HCT116 (cell line): ENCODE measurements around the gene LINGO3. TPM values are rescaled to one million over a fixed set of nuclear protein-coding genes. Genes with fewer than 3 reads are reported as not detected.

Experiments
- ATAC-seq: fragments of 200-7000 bp; cut with Tn5 transposase; 2 replicates; pipeline ENCODE4 v1.9.1; 2020; ENCODE audit warnings: mild to moderate bottlenecking, moderate library complexity
- BruUV-seq: library from RNA; stranded (reverse); fragments of 400-500 nt; replicated peaks from 2 replicates; lab custom pipeline; 2021; lab: Mats Ljungman, UMichigan
- CTCF ChIA-PET: fragments of 300-600 bp; sonication (Branson Sonifier 250); formaldehyde crosslinking; loops from one replicate; lab custom pipeline; 2021; ENCODE audit warnings: antibody characterized with exemption; lab: Charles Lee
- POLR2A ChIA-PET: fragments of 300-600, 350-600 bp; sonication (Branson Sonifier 250); formaldehyde crosslinking; loops from one replicate; lab custom pipeline; 2021; ENCODE audit warnings: antibody characterized with exemption; lab: Charles Lee
- RAD21 ChIA-PET, 2 experiments: fragments of 300-600 bp; sonication (Branson Sonifier 250); formaldehyde crosslinking; loops; one replicate each; lab custom pipeline; 2023; ENCODE audit warnings: low total read pairs in 2 of 2; ENCODE audit not compliant: uncharacterized antibody in 2 of 2, unreplicated experiment in 2 of 2, low non-redundant PET in 1 of 2; lab: Charles Lee
- DNase-seq: peaks from one replicate; pipeline ENCODE4 v3.0.0-alpha.2; 2010; ENCODE audit warnings: low read depth, low spot score
- H2AFZ ChIP-seq: fragments of 200-600 bp; shearing (Covaris generic), sonication (generic); 2 replicates; pipeline ENCODE4 v1.6.1; 2017; ENCODE audit warnings: low read depth, mixed run types, mixed read lengths, antibody characterized with exemption, low read length; ENCODE audit not compliant: poor library complexity, severe bottlenecking
- H3K27ac ChIP-seq: 2 replicates; pipeline ENCODE4 v1.5.1; 2012; ENCODE audit warnings: low read depth, low read length
- H3K27me3 ChIP-seq: fragments of 200-600 bp; sonication (generic); 2 replicates; pipeline ENCODE4 v1.6.1; 2016; ENCODE audit warnings: mixed run types, low read length, mixed read lengths; ENCODE audit not compliant: insufficient read depth
- H3K36me3 ChIP-seq, 2 experiments: fragments of 200-500 bp in 1 of 2; fragments of 200-600 bp in 1 of 2; sonication (Bioruptor generic) in 1 of 2; sonication (generic) in 1 of 2; 2 replicates each; pipeline versions ENCODE4 v1.5.1 to v1.6.1; 2014 to 2016; ENCODE audit warnings: low read length in 2 of 2, inconsistent platforms in 1 of 2, mixed read lengths in 1 of 2, mixed run types in 1 of 2; ENCODE audit not compliant: insufficient read depth in 2 of 2, control insufficient read depth in 1 of 2
- H3K4me1 ChIP-seq, 2 experiments: fragments of 200-600 bp in 1 of 2; sonication (generic) in 1 of 2; 2 replicates each; pipeline versions ENCODE4 v1.5.1 to v1.6.1; 2012 to 2017; ENCODE audit warnings: low read length in 2 of 2, inconsistent platforms in 1 of 2, mild to moderate bottlenecking in 1 of 2, mixed read lengths in 1 of 2, mixed run types in 1 of 2, moderate library complexity in 1 of 2; ENCODE audit not compliant: insufficient read depth in 2 of 2, control insufficient read depth in 1 of 2
- H3K4me2 ChIP-seq: fragments of 200-600 bp; sonication (generic); 2 replicates; pipeline ENCODE4 v1.6.1; 2017; ENCODE audit warnings: mixed run types, low read length, mixed read lengths
- H3K4me3 ChIP-seq, 2 experiments: fragments of 200-600 bp in 1 of 2; sonication (generic) in 1 of 2; replicated peaks in 1 of 2; 2 replicates each; pipeline ENCODE4 v1.5.1; 2011 to 2016; ENCODE audit warnings: low read length in 2 of 2, control low read depth in 1 of 2, low read depth in 1 of 2, mild to moderate bottlenecking in 1 of 2, mixed read lengths in 1 of 2, mixed run types in 1 of 2
- H3K79me2 ChIP-seq: fragments of 200-600 bp; sonication (generic); 2 replicates; pipeline ENCODE4 v1.6.1; 2017; ENCODE audit warnings: mild to moderate bottlenecking, mixed run types, low read length, moderate library complexity, mixed read lengths; ENCODE audit not compliant: insufficient read depth
- H3K9ac ChIP-seq: fragments of 200-600 bp; sonication (generic); 2 replicates; pipeline ENCODE4 v1.6.1; 2016; ENCODE audit warnings: low read length, mixed read lengths
- H3K9me2 ChIP-seq: fragments of 200-600 bp; sonication (generic), shearing (Covaris generic); 2 replicates; pipeline ENCODE4 v1.6.1; 2017; ENCODE audit warnings: mixed run types, mild to moderate bottlenecking, moderate library complexity; ENCODE audit not compliant: insufficient read depth
- H3K9me3 ChIP-seq, 2 experiments: fragments of 200-500 bp in 1 of 2; fragments of 200-600 bp in 1 of 2; sonication (Bioruptor generic) in 1 of 2; sonication (generic) in 1 of 2; 2 replicates each; pipeline ENCODE4 v1.6.1; 2014 to 2017; ENCODE audit warnings: low read length in 2 of 2, mixed read lengths in 2 of 2, inconsistent platforms in 1 of 2, low read depth in 1 of 2, mild to moderate bottlenecking in 1 of 2, mixed run types in 1 of 2, moderate library complexity in 1 of 2; ENCODE audit not compliant: control insufficient read depth in 1 of 2, insufficient read depth in 1 of 2
- H4K20me1 ChIP-seq: fragments of 200-600 bp; sonication (generic), shearing (Covaris generic); 2 replicates; pipeline ENCODE4 v1.6.1; 2017; ENCODE audit warnings: mixed run types, mild to moderate bottlenecking, moderate library complexity; ENCODE audit not compliant: insufficient read depth
- ELF1 ChIP-seq: IDR thresholded peaks from 2 replicates; pipeline ENCODE4 v1.6.1; 2012; ENCODE audit warnings: low read depth, borderline replicate concordance
- EZH2phosphoT487 ChIP-seq: fragments of 200-600 bp; IDR thresholded peaks from 2 replicates; pipeline ENCODE4 v1.6.1; 2018; ENCODE audit warnings: antibody characterized with exemption, borderline replicate concordance
- FOSL1 ChIP-seq: IDR thresholded peaks from 2 replicates; pipeline ENCODE4 v1.6.1; 2012; ENCODE audit warnings: low read depth
- POLR2A ChIP-seq: IDR thresholded peaks from 2 replicates; pipeline ENCODE4 v1.7.0; 2011; ENCODE audit warnings: borderline replicate concordance; ENCODE audit not compliant: insufficient read depth, insufficient read length; ENCODE audit errors: extremely low read depth
- RAD21 ChIP-seq: IDR thresholded peaks from 2 replicates; pipeline ENCODE4 v1.6.1; 2012; ENCODE audit warnings: low read depth, mild to moderate bottlenecking
- SP1 ChIP-seq: IDR thresholded peaks from 2 replicates; pipeline ENCODE4 v1.6.1; 2012; ENCODE audit warnings: low read depth
- SRF ChIP-seq: IDR thresholded peaks from 2 replicates; pipeline ENCODE4 v1.6.1; 2012; ENCODE audit warnings: low read depth
- TCF7L2 ChIP-seq: IDR thresholded peaks from 2 replicates; pipeline ENCODE4 v1.7.0; 2011; ENCODE audit warnings: borderline replicate concordance, inconsistent platforms; ENCODE audit not compliant: insufficient read depth, insufficient read length; ENCODE audit errors: extremely low read depth
- YY1 ChIP-seq: IDR thresholded peaks from 2 replicates; pipeline ENCODE4 v1.6.1; 2011; ENCODE audit warnings: low read length, low read depth, moderate library complexity, mild to moderate bottlenecking; ENCODE audit not compliant: insufficient replicate concordance; ENCODE audit errors: extremely low read depth
- ZFX ChIP-seq: fragments of 450-650 bp; IDR thresholded peaks from 2 replicates; pipeline ENCODE4 v1.6.1; 2017
- intact Hi-C: fragments of 100-400 bp; cut with micrococcal nuclease; formaldehyde crosslinking; loops from 2 replicates; pipeline ENCODE4 v1.10.0; 2022
- total RNA-seq: library from RNA; stranded (reverse); gene quantifications from one replicate; pipeline ENCODE4 v1.2.1, GENCODE V29; 2021; ENCODE audit not compliant: unreplicated experiment
- TF ChIP-seq, protein P1 (sequence below): IDR thresholded peaks from 2 replicates; pipeline ENCODE4 v1.6.1; 2012; ENCODE audit warnings: low read depth
- TF ChIP-seq, protein P2 (sequence below), 3 experiments: fragments of 200-600 bp in 1 of 3; sonication (generic) in 1 of 3; IDR thresholded peaks in 2 of 3; conservative IDR thresholded peaks in 1 of 3; 2 replicates each; pipeline ENCODE4 v1.5.1; 2012 to 2017; ENCODE audit warnings: low read depth in 2 of 3, low read length in 2 of 3, antibody characterized with exemption in 1 of 3, borderline replicate concordance in 1 of 3, control low read depth in 1 of 3, mild to moderate bottlenecking in 1 of 3, mixed read lengths in 1 of 3, mixed run types in 1 of 3, moderate library complexity in 1 of 3; ENCODE audit not compliant: insufficient read depth in 1 of 3
- TF ChIP-seq, protein P3 (sequence below): IDR thresholded peaks from 2 replicates; pipeline ENCODE4 v1.6.1; 2011; ENCODE audit warnings: mild to moderate bottlenecking, low read length, moderate library complexity; ENCODE audit not compliant: insufficient replicate concordance; ENCODE audit errors: extremely low read depth
- TF ChIP-seq, protein P4 (sequence below): IDR thresholded peaks from 2 replicates; pipeline ENCODE4 v1.6.1; 2012
- TF ChIP-seq, protein P5 (sequence below): IDR thresholded peaks from 2 replicates; pipeline ENCODE4 v1.6.1; 2012

Gene LINGO3
- total RNA-seq, 1 experiment from 2014 or later = not detected

DNA sequence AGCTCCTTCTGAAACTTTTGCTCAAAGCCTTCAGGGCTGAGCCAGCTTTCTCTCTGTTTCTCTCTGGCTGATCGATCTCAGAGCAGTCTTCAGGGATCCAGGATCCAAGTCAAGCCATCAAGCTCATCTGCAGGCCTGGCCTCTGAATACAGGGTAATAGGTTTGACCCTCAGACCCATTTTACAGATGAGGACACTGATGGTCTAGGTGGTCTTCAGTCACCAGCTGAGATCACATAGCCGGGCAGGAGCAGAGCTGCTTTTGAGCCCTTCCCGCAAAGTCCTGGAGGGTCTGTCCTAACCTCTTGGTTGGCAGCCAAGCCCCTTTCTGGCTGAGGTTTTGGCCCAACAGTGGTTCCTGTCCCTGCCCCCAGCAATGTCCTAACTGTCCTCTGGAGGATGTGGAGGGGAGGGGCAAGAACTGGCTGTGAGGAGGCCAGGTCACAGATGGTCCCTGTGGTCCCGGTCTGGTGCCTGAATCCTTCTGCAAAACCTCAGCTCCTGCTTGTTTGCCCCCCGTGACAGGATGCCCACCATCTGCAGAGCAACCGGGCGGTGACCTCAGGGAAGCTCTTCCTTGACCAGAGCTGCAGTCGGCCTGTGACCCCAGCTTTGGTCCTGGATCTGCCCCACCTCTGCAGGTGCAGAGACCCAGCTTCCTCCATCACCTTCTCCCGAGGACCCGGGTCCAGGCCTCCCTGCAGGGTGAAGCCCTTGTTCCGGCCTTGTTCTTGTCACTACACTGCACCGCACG is 20.2 kb downstream of the LINGO3 start (continued):
- TF ChIP-seq, protein P1, sequence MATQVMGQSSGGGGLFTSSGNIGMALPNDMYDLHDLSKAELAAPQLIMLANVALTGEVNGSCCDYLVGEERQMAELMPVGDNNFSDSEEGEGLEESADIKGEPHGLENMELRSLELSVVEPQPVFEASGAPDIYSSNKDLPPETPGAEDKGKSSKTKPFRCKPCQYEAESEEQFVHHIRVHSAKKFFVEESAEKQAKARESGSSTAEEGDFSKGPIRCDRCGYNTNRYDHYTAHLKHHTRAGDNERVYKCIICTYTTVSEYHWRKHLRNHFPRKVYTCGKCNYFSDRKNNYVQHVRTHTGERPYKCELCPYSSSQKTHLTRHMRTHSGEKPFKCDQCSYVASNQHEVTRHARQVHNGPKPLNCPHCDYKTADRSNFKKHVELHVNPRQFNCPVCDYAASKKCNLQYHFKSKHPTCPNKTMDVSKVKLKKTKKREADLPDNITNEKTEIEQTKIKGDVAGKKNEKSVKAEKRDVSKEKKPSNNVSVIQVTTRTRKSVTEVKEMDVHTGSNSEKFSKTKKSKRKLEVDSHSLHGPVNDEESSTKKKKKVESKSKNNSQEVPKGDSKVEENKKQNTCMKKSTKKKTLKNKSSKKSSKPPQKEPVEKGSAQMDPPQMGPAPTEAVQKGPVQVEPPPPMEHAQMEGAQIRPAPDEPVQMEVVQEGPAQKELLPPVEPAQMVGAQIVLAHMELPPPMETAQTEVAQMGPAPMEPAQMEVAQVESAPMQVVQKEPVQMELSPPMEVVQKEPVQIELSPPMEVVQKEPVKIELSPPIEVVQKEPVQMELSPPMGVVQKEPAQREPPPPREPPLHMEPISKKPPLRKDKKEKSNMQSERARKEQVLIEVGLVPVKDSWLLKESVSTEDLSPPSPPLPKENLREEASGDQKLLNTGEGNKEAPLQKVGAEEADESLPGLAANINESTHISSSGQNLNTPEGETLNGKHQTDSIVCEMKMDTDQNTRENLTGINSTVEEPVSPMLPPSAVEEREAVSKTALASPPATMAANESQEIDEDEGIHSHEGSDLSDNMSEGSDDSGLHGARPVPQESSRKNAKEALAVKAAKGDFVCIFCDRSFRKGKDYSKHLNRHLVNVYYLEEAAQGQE = no peak

DNA sequence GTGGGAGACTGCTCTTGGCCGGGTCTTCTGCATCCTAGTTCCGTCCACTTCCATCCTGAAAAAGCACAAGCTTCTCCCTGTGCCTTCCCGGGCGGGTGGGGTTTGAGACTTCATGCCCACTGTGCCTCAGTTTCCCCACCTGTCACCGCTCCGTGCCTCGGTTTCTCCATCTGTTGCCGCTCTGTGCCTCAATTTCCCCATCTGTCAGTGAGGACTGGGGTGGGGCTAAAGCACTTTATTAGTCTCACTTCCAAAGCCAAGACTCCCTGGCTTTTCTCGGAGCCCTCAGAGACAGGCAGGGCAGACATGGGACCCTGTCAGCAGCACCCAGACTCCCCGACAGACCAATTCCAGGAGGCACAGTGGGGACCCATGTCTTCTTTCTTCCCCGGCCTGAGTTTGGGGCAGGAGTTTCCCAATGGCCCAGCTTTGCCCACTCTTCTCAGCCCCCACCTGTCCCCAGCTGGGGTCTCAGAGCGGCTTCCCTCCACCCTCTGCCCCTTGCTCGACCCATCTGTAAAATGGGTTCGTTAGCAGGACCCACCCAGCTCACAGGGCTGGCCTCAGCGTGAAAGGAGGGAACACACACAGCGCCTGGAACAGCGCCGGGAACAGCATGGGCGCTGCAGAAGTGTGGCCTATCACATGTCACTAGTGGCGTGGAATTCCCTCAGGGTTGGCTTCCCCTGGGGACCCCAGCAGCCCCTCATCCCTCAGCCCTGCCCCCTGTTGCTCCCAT is 21.4 kb downstream of the LINGO3 start:
- intact Hi-C loops = no loop called here
- POLR2A ChIA-PET = no interaction called here
- Histone ChIP-seq H3K27me3 (no peaks in the 10 kb centered on the region), H2AFZ (no peak overlapping the region), H3K9ac (no peak overlapping the region), H3K4me3 (no peak overlapping the region), H3K79me2 (no peaks in the 10 kb centered on the region), H3K9me2 (no peaks in the 10 kb centered on the region), H3K4me1 (no peaks in the 10 kb centered on the region), H3K36me3 (no peaks in the 10 kb centered on the region), H3K27ac (no peak overlapping the region), H4K20me1 (no peaks in the 10 kb centered on the region), H3K9me3 (no peaks in the 10 kb centered on the region), H3K4me2 (no peak overlapping the region)
- DNase-seq (no peak), ATAC-seq (no peak)
- no TSS peak for BruUV-seq
- RAD21 ChIA-PET = no interaction called here
- CTCF ChIA-PET = no interaction called here
- TF ChIP-seq, protein P2, sequence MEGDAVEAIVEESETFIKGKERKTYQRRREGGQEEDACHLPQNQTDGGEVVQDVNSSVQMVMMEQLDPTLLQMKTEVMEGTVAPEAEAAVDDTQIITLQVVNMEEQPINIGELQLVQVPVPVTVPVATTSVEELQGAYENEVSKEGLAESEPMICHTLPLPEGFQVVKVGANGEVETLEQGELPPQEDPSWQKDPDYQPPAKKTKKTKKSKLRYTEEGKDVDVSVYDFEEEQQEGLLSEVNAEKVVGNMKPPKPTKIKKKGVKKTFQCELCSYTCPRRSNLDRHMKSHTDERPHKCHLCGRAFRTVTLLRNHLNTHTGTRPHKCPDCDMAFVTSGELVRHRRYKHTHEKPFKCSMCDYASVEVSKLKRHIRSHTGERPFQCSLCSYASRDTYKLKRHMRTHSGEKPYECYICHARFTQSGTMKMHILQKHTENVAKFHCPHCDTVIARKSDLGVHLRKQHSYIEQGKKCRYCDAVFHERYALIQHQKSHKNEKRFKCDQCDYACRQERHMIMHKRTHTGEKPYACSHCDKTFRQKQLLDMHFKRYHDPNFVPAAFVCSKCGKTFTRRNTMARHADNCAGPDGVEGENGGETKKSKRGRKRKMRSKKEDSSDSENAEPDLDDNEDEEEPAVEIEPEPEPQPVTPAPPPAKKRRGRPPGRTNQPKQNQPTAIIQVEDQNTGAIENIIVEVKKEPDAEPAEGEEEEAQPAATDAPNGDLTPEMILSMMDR (IDR thresholded peaks at IDR 0.05 in 2 of 3, conservative IDR thresholded peaks at IDR 0.05 in 1 of 3; ENCODE audit: borderline replicate concordance in 1 of 3, insufficient read depth in 1 of 3, low read depth in 2 of 3, low read length in 2 of 3) = no peak
- TF ChIP-seq, protein P3, sequence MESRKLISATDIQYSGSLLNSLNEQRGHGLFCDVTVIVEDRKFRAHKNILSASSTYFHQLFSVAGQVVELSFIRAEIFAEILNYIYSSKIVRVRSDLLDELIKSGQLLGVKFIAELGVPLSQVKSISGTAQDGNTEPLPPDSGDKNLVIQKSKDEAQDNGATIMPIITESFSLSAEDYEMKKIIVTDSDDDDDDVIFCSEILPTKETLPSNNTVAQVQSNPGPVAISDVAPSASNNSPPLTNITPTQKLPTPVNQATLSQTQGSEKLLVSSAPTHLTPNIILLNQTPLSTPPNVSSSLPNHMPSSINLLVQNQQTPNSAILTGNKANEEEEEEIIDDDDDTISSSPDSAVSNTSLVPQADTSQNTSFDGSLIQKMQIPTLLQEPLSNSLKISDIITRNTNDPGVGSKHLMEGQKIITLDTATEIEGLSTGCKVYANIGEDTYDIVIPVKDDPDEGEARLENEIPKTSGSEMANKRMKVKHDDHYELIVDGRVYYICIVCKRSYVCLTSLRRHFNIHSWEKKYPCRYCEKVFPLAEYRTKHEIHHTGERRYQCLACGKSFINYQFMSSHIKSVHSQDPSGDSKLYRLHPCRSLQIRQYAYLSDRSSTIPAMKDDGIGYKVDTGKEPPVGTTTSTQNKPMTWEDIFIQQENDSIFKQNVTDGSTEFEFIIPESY = no peak
- TF ChIP-seq FOSL1 (no peak), TCF7L2 (no peak), ELF1 (no peak), YY1 (no peak), RAD21 (no peak), SP1 (no peak), EZH2phosphoT487 (no peak), SRF (no peak), POLR2A (no peak), ZFX (no peak)
- TF ChIP-seq, protein P4, sequence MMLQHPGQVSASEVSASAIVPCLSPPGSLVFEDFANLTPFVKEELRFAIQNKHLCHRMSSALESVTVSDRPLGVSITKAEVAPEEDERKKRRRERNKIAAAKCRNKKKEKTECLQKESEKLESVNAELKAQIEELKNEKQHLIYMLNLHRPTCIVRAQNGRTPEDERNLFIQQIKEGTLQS = no peak
- TF ChIP-seq, protein P5, sequence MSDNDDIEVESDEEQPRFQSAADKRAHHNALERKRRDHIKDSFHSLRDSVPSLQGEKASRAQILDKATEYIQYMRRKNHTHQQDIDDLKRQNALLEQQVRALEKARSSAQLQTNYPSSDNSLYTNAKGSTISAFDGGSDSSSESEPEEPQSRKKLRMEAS = no peak
